ENCODE results near the gene DUOXA1. TPM values are rescaled to one million over a fixed set of nuclear protein-coding genes. Genes with fewer than 3 reads are reported as not detected.

Gene DUOXA1, protein sequence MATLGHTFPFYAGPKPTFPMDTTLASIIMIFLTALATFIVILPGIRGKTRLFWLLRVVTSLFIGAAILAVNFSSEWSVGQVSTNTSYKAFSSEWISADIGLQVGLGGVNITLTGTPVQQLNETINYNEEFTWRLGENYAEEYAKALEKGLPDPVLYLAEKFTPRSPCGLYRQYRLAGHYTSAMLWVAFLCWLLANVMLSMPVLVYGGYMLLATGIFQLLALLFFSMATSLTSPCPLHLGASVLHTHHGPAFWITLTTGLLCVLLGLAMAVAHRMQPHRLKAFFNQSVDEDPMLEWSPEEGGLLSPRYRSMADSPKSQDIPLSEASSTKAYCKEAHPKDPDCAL
- under 1 TPM; 0.17 to 0.57 (median 0.37) TPM for polyA plus RNA-seq (ENCODE audit: insufficient read length in 4 of 4)

GRCh38 chr15:45129651-45130129 lies at the start of gene DUOXA1, which contains the start of gene DUOX1:
DUOXA1 (minus strand) TSS chr15:45129879; CDS start chr15:45123014, 6,865 bp downstream.
DUOX1 (plus strand) TSS chr15:45129994; CDS start chr15:45131967, 1,973 bp downstream.
- no peak for DNase-seq (ENCODE audit: low read depth in 4 of 4, low spot score in 3 of 4)

- DNase-seq (ENCODE audit: low read depth in 4 of 4, low spot score in 3 of 4), result no peak
These were observed 47.6 kb upstream of the DUOXA1 start for GRCh38 chr15:45177285-45177684.

- no peak for DNase-seq (ENCODE audit: low read depth in 4 of 4, low spot score in 3 of 4)
These were observed 44.9 kb upstream of the DUOXA1 start for GRCh38 chr15:45174577-45174976.

GRCh38 chr15:45174069-45174468 lies 44.4 kb upstream of the DUOXA1 start:
- no peak for DNase-seq (ENCODE audit: low read depth in 4 of 4, low spot score in 3 of 4)

GRCh38 chr15:45171912-45172311 lies 42.2 kb upstream of the DUOXA1 start:
- DNase-seq (ENCODE audit: low read depth in 4 of 4, low spot score in 3 of 4), result no peak

DNA sequence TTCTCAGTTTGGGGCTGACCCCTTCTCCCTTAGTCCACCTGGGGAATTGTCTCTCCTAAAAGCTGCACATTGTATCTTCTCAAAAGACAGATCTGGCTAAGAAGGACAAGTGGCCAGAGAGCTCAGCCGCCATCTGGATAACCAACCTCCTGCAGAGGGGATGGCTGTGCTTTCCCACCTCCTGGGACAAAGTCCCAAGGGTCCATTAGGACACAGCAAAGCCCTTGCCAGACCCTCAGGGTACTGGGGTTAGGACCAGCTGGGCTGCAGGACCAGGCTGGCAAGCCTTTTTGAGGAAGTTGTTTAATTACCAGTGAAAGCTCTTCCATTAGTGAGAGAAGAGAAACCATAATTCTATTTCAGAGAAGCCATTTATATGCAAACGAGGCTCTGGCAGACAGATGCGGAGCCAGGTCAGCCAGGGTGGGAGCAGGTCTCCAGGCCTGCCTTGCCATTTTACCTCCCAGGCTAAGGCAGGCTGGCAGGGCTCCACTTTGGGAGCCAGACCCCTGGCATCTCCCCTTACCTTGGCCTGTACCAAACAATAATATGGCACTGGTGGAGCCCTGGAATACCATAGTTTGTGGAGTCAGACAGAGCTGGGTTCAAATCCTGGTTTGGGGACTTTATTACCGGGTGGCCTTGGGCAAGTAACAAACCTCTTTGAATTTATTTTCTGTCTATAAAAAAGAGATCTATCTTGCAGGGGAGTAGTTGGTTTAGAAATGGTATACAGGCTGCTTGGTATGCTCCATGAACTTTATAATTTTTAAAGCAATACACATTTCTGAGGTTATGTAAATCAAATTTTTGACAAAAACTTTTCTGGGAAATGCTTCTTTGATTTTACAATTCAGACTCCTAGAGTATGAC lies 40.2 kb upstream of the DUOXA1 start:
- no peak for DNase-seq (ENCODE audit: low read depth in 4 of 4, low spot score in 3 of 4)

GRCh38 chr15:45168751-45169551 lies 39.3 kb upstream of the DUOXA1 start:
- no peak for DNase-seq (ENCODE audit: low read depth in 4 of 4, low spot score in 3 of 4)

DNA sequence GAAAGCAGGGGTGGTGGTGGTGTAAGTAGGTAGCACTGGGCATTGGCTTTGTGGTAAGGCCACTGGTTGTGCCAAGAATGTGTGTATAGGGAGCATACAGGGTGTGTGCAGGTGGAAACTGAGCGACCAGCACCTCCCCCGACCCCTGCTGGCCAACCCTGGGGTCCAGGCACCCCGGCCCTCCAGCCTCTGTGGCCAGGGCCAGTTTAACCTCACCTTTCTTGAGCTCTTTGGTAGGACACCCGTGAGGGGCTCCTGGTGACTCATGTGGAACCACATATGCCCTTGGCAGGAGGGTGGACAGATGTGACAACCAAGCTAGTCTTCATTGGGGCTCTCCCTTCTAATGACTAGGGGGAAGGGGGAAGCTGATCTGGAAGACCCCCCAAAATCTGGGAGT lies 38.6 kb upstream of the DUOXA1 start:
- no peak for DNase-seq (ENCODE audit: low read depth in 4 of 4, low spot score in 3 of 4)

- DNase-seq (ENCODE audit: low read depth in 4 of 4, low spot score in 3 of 4), result no peak
These were observed 38.0 kb upstream of the DUOXA1 start for GRCh38 chr15:45167631-45168205.

DNA sequence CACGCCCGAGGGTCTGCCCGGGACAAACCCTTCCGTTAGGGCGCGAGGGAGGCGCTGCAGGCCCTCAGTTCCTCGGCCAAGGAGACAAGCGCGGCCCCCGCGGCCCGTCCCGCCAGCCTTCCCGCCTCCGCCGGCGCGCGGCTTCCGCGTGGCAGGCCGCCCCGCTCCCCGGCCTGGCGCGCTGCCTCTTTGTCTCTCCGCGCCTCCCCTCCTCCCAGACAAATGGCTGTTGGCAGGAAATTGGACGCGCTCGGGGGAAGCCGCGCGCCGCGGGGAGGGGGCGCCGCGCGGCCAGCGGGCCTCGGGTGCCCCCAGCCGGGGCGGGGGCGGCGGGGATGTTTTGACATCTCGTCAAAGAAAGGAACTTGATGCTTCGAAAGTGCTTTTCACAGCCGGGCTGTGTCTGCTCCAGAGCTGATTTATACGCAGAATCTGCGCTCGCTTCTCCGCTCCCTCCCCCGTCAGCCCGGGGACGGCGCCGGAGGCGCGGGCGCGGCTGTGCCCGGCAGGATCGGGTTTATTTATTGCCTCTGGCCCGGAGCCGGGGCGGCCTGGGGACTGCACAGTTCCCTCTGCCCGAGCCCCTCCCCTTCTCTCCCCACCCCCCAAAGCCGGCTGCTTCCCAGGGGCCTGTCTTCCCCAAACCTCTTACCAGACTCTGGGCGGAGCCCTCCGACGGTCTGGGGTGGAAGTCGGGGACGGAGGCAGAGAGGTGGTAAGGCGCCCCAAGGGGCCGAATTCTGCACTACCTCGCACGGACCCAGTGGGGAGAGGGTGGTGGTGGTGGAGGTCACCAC lies 37.4 kb upstream of the DUOXA1 start:
- peak; percentile 57 to 70 (median 67) for DNase-seq (ENCODE audit: low read depth in 4 of 4, low spot score in 3 of 4)

DNA sequence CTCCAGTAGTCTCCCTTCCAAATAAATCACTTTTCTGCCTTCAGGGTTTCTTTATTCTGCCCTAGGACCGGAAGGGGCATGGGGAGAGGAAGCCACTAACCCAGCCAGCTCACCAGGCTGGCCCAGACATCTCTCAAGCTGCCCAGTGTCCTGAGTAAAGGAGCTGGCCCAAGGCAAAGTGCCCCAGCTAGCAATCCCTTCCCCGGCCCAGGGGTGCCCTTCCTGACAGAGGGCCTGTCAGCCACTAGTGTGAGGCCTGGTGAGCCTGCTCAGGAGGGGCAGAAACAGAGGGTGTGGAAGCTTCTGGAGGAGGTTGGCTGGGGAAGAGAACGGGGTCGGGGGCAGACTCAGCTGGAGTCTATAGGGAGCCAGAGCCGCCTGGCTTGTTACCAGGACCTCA lies 35.9 kb upstream of the DUOXA1 start:
- no peak for DNase-seq (ENCODE audit: low read depth in 4 of 4, low spot score in 3 of 4)

DNA sequence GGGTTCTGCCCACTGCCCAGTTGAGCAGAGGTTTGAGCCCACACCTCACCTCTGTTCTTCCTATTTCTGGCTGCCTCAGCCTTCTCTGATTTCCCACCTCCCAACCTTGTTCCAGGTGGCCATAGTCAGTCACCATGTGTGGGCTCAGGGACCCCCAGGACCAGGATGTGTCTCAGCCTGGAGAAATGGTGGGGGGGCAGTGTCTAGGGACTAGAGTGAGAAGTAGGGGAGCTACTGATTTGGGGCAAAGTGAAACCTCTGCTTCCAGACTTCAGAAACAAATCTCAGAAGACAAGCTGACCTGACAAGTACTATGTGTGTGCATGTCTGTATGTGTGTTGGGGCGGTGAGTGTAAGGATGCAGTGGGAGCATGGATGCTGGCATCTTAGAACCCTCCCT lies 35.2 kb upstream of the DUOXA1 start:
- no peak for DNase-seq (ENCODE audit: low read depth in 4 of 4, low spot score in 3 of 4)

DNA sequence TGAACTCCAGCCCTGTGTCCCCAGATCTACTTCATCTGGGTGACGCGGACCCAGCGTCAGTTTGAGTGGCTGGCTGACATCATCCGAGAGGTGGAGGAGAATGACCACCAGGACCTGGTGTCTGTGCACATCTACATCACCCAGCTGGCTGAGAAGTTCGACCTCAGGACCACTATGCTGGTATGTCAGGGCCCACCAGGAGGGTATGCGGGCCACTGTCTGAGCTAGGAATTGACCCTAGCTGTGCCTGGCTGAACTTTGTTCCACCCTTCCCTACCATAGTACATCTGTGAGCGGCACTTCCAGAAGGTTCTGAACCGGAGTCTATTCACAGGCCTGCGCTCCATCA lies 33.8 kb upstream of the DUOXA1 start:
- no peak for DNase-seq (ENCODE audit: low read depth in 4 of 4, low spot score in 3 of 4)

DNA sequence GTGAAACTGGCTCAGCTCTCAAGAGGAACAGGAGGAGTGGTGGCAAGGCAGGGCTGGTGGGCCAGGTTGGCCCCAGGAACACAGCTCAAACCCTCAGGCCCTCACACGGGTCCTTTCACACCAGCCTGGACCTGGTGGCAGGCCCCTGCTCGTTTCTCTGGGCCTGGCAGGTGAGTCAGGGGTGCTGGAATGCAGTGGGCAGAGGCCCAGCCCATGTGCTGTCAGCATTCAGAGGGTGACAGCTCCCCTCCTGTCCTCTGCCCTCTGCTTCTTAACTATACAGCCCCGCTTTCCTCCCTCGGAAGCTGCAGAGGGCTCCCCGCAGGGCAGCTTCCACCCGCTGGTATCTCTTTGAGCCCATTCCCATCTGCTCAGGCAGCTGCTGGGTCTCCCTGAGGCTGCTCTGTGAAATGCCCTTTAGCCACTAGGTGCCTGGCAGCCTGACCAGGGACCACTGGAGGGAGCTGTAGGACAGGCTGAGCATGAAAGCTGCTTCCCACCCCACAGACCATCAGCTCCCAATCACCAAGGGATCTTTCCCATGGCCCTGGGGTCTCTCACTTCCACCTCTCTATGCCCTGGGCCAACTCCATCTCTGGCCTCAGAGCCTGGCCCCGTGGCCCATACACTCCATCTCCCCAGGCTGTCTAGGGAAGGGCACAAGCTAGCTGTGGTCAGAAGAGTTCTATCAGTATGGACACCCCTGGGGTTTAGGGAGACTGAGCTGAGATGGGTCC lies 33.3 kb upstream of the DUOXA1 start:
- peak; percentile 58 to 74 (median 66) for DNase-seq (ENCODE audit: low read depth in 4 of 4, low spot score in 3 of 4)

- DNase-seq (ENCODE audit: low read depth in 4 of 4, low spot score in 3 of 4), result no peak
These were observed 32.0 kb upstream of the DUOXA1 start for GRCh38 chr15:45161666-45162065.

DNA sequence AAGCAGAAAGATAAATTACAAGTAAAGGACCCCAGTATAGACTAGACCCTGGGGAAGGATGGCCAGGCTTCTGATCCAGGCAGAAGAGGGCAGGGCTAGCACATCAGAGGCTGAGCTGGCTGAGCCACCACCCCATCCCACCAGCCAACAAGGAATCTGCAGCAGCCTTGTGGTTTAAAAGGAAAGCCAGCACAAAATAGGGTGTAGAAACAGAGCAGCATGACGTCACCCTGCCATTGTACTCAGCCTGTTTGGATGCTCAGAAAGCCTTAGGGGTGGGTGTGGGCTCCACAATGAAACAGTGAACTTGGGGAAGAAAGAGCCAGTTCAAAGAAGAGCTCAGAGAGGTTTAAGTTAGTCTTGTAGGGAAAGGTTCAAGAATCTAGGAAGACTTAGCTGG lies 28.3 kb upstream of the DUOXA1 start:
- no peak for DNase-seq (ENCODE audit: low read depth in 4 of 4, low spot score in 3 of 4)

- no peak for DNase-seq (ENCODE audit: low read depth in 4 of 4, low spot score in 3 of 4)
These were observed 27.2 kb upstream of the DUOXA1 start for GRCh38 chr15:45156744-45157455.

DNA sequence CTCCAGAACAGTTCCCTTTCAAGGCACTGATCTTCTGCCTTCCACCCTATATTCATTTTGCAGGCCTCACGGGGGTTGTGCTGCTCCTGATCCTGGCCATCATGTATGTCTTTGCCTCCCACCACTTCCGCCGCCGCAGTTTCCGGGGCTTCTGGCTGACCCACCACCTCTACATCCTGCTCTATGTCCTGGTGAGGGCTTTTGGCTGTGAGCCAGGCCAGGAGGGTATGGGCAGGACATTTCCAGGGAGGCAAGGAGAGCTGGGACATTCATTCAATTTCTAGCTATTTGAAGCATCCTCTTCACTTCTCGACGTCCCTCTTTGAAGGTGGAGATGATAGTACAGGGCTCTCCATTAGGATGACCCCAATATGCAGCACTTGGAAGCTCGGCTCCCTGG lies 26.1 kb upstream of the DUOXA1 start:
- DNase-seq (ENCODE audit: low read depth in 4 of 4, low spot score in 3 of 4), result no peak
